Thoracic aorta (tissue), 2 donors: ENCODE results near the gene NUPR2. TPM values are rescaled to one million over a fixed set of nuclear protein-coding genes. Genes with fewer than 3 reads are reported as not detected.
A peak's percentile ranks its signal among the peaks of the same experiment; 100 is the strongest.
"Not testable (repeated sequence)": the region's sequence is repeated elsewhere in the genome, so short reads cannot be mapped to it uniquely, and the experiment has no call there.

Experiments used
- ATAC-seq: fragments of 150-250 bp; one replicate; pipeline ENCODE4 v1.8.0; 2017; ENCODE audit warnings: low read depth; ENCODE audit not compliant: insufficient number of reproducible peaks, low FRiP score
- DNase-seq: peaks from one replicate; pipeline ENCODE4 v3.0.0-alpha.2; 2020; ENCODE audit warnings: low spot score
- H3K27ac ChIP-seq, 2 donors: fragments of 200-600 bp; sonication (generic); 1 replicate in 1 of 2; 2 replicates in 1 of 2; pipeline ENCODE4 v1.5.1; 2016; ENCODE audit warnings: mild to moderate bottlenecking in 2 of 2, moderate library complexity in 2 of 2
- H3K27me3 ChIP-seq: fragments of 200-600 bp; sonication (generic); replicated peaks from 2 replicates; pipeline ENCODE4 v1.6.0; 2016; ENCODE audit warnings: mild to moderate bottlenecking; ENCODE audit not compliant: insufficient read depth
- H3K36me3 ChIP-seq: fragments of 200-600 bp; sonication (generic); one replicate; pipeline ENCODE4 v1.5.1; 2016
- H3K4me1 ChIP-seq, 2 donors: fragments of 200-600 bp; sonication (generic); 1 replicate in 1 of 2; 2 replicates in 1 of 2; pipeline versions ENCODE4 v1.5.1 to v1.6.0; 2016; ENCODE audit warnings: low read depth in 2 of 2, mild to moderate bottlenecking in 1 of 2; ENCODE audit not compliant: control insufficient read depth in 1 of 2
- H3K4me3 ChIP-seq: fragments of 200-600 bp; sonication (generic); 2 replicates; pipeline ENCODE4 v1.5.1; 2016; ENCODE audit warnings: mild to moderate bottlenecking
- H3K9me3 ChIP-seq: fragments of 200-600 bp; sonication (generic); 2 replicates; pipeline ENCODE4 v1.5.1; 2016
- CTCF ChIP-seq: fragments of 200-600 bp; sonication (generic); IDR thresholded peaks from one replicate; pipeline ENCODE4 v1.5.1; 2019; ENCODE audit warnings: antibody characterized with exemption
- total RNA-seq, 2 donors: library from RNA; depleted of rRNA; stranded (reverse); fragments of >200 nt; gene quantifications; one replicate each; pipeline versions ENCODE4 v1.1.0 to v1.2.3, GENCODE V29; 2016

Gene NUPR2
- total RNA-seq = 1 to 10 TPM in 1 of 2 donors, not detected in 1; 1.1 TPM

DNA sequence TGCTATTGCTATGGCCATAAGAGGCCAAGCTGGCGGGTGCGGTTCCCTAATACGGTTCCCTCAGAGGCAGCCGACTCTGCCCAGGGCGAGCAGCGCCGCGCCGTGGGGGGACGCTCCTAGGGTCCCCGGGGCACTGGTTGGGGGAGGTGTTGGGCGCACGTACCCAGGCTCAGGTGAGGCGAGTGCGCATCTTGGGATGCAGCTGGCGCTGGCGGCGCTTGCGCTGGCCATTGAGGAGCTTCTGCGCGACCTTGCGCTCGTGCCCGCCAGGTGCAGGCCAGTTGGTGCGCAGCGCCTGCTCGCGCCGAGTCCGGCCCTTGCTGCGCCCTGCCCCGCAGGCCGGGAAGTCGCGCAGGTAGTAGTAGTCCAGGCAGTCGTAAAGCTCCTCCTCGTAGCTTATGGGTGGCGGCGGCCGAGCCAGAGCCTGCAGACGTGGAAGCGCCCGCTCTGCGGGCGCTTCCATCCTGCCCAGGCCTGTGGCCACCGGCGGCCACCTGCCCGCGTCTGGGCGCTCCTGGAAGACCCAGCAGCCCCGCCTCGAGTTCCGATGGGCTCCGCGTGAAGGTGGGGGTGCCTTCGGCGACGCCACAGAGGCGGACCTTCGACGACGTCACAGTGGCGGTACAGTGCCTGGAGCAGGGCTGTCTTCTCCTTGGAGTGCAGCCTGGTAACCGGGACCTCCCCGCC, at the start of gene NUPR2:
TSS of gene NUPR2 (minus strand) at position 566 of the 687 bp plus-strand sequence. CDS start at position 463, 103 bp downstream.
- Histone ChIP-seq H3K27me3 (no peaks in the 10 kb centered on the region), H3K9me3 (no peaks in the 10 kb centered on the region), H3K36me3 (no peaks in the 10 kb centered on the region), H3K4me1 (no peaks in the 10 kb centered on the region), H3K27ac (peak within 1 kb of the TSS in 1 of 2 donors; percentile 19), H3K4me3 (peak within 1 kb of the TSS; percentile 68)
- TF ChIP-seq CTCF = no peak
- DNase-seq = no peak
- no peak for ATAC-seq

- no peak for TF ChIP-seq CTCF
- Histone ChIP-seq H3K4me3 (no peak overlapping the region), H3K9me3 (peaks cover 4% of the 10 kb centered on the region), H3K27me3 (no peaks in the 10 kb centered on the region), H3K4me1 (no peaks in the 10 kb centered on the region), H3K36me3 (no peaks in the 10 kb centered on the region), H3K27ac (no peak overlapping the region)
- DNase-seq (no peak), ATAC-seq (no peak)
Measured at GRCh38 chr7:56157238-56157790, 41.1 kb upstream of the NUPR2 start.

GRCh38 chr7:56131062-56131461, 14.8 kb upstream of the NUPR2 start:
- not testable (repeated sequence) for H3K4me1 ChIP-seq, H3K27me3 ChIP-seq, H3K9me3 ChIP-seq, H3K36me3 ChIP-seq, H3K4me3 ChIP-seq, H3K27ac ChIP-seq, DNase-seq, ATAC-seq

GRCh38 chr7:56127241-56127975, 11.2 kb upstream of the NUPR2 start:
- H3K36me3 ChIP-seq = no peaks in the 10 kb centered on the region
- TF ChIP-seq CTCF = no peak
- no peaks in the 10 kb centered on the region for H3K27me3 ChIP-seq
- no peak overlapping the region for H3K4me3 ChIP-seq
- no peaks in the 10 kb centered on the region for H3K4me1 ChIP-seq
- no peak for ATAC-seq
- DNase-seq = no peak
- no peaks in the 10 kb centered on the region for H3K9me3 ChIP-seq
- H3K27ac ChIP-seq = no peak overlapping the region

- Histone ChIP-seq H3K9me3 (no peaks in the 10 kb centered on the region), H3K36me3 (no peaks in the 10 kb centered on the region), H3K4me3 (no peak overlapping the region), H3K4me1 (no peaks in the 10 kb centered on the region), H3K27ac (no peak overlapping the region), H3K27me3 (no peaks in the 10 kb centered on the region)
- ATAC-seq (no peak), DNase-seq (no peak)
- TF ChIP-seq CTCF = no peak
Measured at GRCh38 chr7:56125831-56126230, 9.6 kb upstream of the NUPR2 start.
